ENCODE data around the gene VAMP2.

The VAMP2 gene

DNA sequence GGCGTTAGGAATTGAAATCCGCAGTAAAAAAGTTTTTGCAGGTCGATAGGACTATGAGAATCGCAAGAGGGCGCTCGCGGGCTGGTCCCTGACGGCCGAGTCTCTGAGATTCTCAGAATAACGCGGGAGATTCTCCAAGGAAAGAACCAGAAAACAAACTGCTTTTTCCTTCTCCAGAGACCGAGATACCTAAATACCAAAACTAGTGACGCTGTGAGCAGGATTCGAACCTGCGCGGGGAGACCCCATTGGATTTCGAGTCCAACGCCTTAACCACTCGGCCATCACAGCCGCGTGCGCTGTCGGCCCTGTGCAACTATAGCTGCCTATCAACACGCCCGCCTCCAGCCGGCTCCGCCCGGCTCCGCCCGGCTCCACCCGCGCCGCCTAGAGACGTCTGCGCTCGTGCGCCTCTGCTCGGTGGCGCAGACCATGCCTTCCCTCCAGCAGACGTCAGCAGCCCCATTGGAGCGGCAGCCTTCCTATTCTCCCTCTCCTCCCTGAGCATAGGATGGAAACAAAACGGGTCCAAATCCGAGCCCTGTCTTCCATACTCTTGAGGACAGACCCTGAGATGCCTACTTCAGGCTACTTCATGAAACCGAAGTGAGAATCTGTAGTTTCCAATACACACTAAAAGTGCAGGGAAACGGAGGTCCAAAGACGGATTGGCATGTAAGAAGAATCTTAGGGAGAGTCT lies 23.9 kb downstream of the VAMP2 start (continued):
- peak; percentile 97 for TF ChIP-seq ZEB2 (tag by site-specific recombination; IDR thresholded peaks at IDR 0.05)
- peak; percentile 82 for TF ChIP-seq INSM2 (tag by site-specific recombination; IDR thresholded peaks at IDR 0.05)
- 0 out of 2 replicates have a peak, but pooled peaks have one; percentile 27 for TF ChIP-seq ZNF501 (tag by site-specific recombination; IDR thresholded peaks at IDR 0.05)
- peak; percentile 96 for TF ChIP-seq ZBTB8A (tag by site-specific recombination; IDR thresholded peaks at IDR 0.05)
- TF ChIP-seq GLI4 (tag by site-specific recombination; IDR thresholded peaks at IDR 0.05) = 0 out of 2 replicates have a peak, but pooled peaks have one; percentile 68
- peak; percentile 30; the same call in 1 of the 2 replicates for TF ChIP-seq HIC1 (tag by site-specific recombination; IDR thresholded peaks at IDR 0.05)
- no peak for TF ChIP-seq ZNF138 (tag by site-specific recombination; IDR thresholded peaks at IDR 0.05; ENCODE audit: borderline replicate concordance)
- 0 out of 2 replicates have a peak, but pooled peaks have one; percentile 40 for TF ChIP-seq BCL11A (tag by site-specific recombination; IDR thresholded peaks at IDR 0.05; ENCODE audit: low read depth)
- TF ChIP-seq ZFP37 (tag by site-specific recombination; IDR thresholded peaks at IDR 0.05) = peak; percentile 81; the same call in 1 of the 2 replicates
- TF ChIP-seq ZNF544 (tag by site-specific recombination; IDR thresholded peaks at IDR 0.05) = no peak
- peak; percentile 100 for TF ChIP-seq KLF8 (tag by site-specific recombination; IDR thresholded peaks at IDR 0.05)
- no peak for TF ChIP-seq BCL11B (tag by site-specific recombination; IDR thresholded peaks at IDR 0.05; ENCODE audit: low read depth)
- no peak for TF ChIP-seq ZNF157 (tag by site-specific recombination; IDR thresholded peaks at IDR 0.05)
- peak; percentile 53 for TF ChIP-seq SP2 (tag by site-specific recombination; IDR thresholded peaks at IDR 0.05)
- no peak for TF ChIP-seq ZNF23 (tag by site-specific recombination; IDR thresholded peaks at IDR 0.05; ENCODE audit: borderline replicate concordance)
- TF ChIP-seq ZNF654 (tag by site-specific recombination; IDR thresholded peaks at IDR 0.05; ENCODE audit: low read depth) = peak; percentile 88
- TF ChIP-seq ZNF707 (tag by site-specific recombination; IDR thresholded peaks at IDR 0.05) = no peak
- TF ChIP-seq ZFHX2 (tag by site-specific recombination; conservative IDR thresholded peaks at IDR 0.05) = peak; percentile 72
- TF ChIP-seq ZNF362 (tag by site-specific recombination; IDR thresholded peaks at IDR 0.05) = peak; percentile 85
- peak; percentile 33; the same call in 1 of the 2 replicates for TF ChIP-seq YY2 (tag by site-specific recombination; IDR thresholded peaks at IDR 0.05)
- TF ChIP-seq, protein P1, sequence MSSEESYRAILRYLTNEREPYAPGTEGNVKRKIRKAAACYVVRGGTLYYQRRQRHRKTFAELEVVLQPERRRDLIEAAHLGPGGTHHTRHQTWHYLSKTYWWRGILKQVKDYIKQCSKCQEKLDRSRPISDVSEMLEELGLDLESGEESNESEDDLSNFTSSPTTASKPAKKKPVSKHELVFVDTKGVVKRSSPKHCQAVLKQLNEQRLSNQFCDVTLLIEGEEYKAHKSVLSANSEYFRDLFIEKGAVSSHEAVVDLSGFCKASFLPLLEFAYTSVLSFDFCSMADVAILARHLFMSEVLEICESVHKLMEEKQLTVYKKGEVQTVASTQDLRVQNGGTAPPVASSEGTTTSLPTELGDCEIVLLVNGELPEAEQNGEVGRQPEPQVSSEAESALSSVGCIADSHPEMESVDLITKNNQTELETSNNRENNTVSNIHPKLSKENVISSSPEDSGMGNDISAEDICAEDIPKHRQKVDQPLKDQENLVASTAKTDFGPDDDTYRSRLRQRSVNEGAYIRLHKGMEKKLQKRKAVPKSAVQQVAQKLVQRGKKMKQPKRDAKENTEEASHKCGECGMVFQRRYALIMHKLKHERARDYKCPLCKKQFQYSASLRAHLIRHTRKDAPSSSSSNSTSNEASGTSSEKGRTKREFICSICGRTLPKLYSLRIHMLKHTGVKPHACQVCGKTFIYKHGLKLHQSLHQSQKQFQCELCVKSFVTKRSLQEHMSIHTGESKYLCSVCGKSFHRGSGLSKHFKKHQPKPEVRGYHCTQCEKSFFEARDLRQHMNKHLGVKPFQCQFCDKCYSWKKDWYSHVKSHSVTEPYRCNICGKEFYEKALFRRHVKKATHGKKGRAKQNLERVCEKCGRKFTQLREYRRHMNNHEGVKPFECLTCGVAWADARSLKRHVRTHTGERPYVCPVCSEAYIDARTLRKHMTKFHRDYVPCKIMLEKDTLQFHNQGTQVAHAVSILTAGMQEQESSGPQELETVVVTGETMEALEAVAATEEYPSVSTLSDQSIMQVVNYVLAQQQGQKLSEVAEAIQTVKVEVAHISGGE (tag by site-specific recombination; conservative IDR thresholded peaks at IDR 0.05; ENCODE audit: low read depth) = 0 out of 2 replicates have a peak, but pooled peaks have one; percentile 33
- TF ChIP-seq ZNF2 (tag by site-specific recombination; IDR thresholded peaks at IDR 0.05) = peak; percentile 54; the same call in 1 of the 2 replicates
- no peak for TF ChIP-seq MYNN (tag by site-specific recombination; IDR thresholded peaks at IDR 0.05; ENCODE audit: borderline replicate concordance)
- peak; percentile 87 for TF ChIP-seq ZNF324 (tag by site-specific recombination; IDR thresholded peaks at IDR 0.05)
- TF ChIP-seq PRDM4 (tag by site-specific recombination; IDR thresholded peaks at IDR 0.05) = peak; percentile 43
- peak; percentile 59; the same call in 1 of the 2 replicates for TF ChIP-seq ZFP69B (tag by site-specific recombination; IDR thresholded peaks at IDR 0.05)
- TF ChIP-seq, protein P2, sequence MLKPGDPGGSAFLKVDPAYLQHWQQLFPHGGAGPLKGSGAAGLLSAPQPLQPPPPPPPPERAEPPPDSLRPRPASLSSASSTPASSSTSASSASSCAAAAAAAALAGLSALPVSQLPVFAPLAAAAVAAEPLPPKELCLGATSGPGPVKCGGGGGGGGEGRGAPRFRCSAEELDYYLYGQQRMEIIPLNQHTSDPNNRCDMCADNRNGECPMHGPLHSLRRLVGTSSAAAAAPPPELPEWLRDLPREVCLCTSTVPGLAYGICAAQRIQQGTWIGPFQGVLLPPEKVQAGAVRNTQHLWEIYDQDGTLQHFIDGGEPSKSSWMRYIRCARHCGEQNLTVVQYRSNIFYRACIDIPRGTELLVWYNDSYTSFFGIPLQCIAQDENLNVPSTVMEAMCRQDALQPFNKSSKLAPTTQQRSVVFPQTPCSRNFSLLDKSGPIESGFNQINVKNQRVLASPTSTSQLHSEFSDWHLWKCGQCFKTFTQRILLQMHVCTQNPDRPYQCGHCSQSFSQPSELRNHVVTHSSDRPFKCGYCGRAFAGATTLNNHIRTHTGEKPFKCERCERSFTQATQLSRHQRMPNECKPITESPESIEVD (tag by site-specific recombination; IDR thresholded peaks at IDR 0.05) = peak; percentile 64

Data from HEK293 (cell line).